GM12875 (cell line): ENCODE data around the gene ATP2A2.

ENCODE experiments used
- H3K4me3 ChIP-seq: one replicate; pipeline ENCODE4 v1.5.1; 2011; ENCODE audit warnings: low read depth, low read length, control low read depth
- CTCF ChIP-seq: IDR thresholded peaks from 2 replicates; pipeline ENCODE4 v1.5.1; 2011; ENCODE audit warnings: low read depth, mild to moderate bottlenecking, control low read depth, inconsistent platforms, low read length, moderate library complexity, borderline replicate concordance; ENCODE audit not compliant: insufficient read depth

The ATP2A2 gene

DNA sequence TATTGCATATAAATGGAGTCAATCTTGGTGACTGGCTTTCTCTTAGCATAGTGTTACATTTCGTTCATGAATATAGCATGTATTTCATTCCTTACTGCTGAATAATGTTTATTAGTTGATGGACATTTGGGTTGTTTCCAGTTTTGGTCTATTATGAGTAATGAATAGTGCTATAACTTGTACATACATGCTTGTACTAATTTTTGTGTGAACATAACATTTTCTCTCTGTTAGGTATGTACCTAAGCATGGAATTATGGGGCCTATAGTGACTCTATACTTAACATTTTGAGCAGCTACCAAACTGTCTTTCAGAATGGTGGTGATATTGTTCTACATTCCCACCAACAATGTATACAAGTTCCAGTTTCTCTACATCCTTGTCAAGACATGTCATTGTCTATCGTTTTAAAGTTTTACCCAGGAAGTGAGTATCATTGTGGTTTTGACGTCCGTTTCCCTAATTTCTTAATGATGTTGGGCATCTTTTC lies 23.1 kb downstream of the ATP2A2 start:
- TF ChIP-seq CTCF, result no peak

GRCh38 chr12:110307372-110307771 lies 26.3 kb downstream of the ATP2A2 start:
- no peak for TF ChIP-seq CTCF
- H3K4me3 ChIP-seq, result no peak overlapping the region

More for the DNA sequence above, 23.1 kb downstream of the ATP2A2 start:
- no peak overlapping the region for H3K4me3 ChIP-seq

GRCh38 chr12:110310763-110311162 lies 29.7 kb downstream of the ATP2A2 start:
- no peak overlapping the region for H3K4me3 ChIP-seq
- TF ChIP-seq CTCF, result no peak

DNA sequence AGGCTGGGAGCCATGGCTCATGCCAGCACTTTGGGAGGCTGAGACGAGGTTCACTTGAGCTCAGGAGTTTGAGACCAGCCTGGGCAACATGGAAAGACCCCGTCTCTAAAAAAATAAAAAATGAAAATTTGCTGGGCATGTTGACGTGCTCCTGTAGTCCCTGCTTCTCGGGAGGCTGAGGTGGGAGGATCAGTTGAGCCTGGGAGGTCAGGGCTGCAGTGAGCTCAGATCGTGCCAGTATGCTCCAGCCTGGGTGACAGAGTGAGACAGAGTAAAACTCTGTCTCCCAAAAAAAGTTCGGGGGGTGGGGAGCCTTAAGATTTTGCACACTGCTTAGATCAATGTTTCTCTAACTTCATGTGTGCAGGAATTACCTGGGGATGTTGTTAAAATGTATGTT lies 30.9 kb downstream of the ATP2A2 start:
- no peak overlapping the region for H3K4me3 ChIP-seq
- TF ChIP-seq CTCF, result no peak

- TF ChIP-seq CTCF, result no peak
- H3K4me3 ChIP-seq, result no peak overlapping the region
Observed at GRCh38 chr12:110312581-110313360, 31.7 kb downstream of the ATP2A2 start.

DNA sequence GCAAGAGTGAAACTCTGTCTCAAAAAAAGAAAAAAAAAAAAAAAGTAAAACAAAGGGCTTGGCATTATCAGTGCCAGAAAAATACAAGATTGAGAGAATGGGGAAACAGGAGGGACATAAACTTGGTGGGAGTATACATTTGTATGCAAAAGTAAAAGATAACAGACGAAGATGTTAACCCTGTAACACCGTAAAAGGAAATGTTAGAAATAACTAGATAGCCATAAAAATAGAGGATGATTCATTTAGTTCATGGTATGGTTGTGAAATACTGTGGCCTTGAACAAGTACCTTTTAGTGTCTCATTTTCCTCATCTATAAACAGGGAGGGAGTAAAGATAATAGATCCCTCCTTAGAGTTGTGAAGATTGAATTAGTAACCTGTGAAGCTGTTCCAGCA lies 33.3 kb downstream of the ATP2A2 start:
- H3K4me3 ChIP-seq, result no peak overlapping the region
- no peak for TF ChIP-seq CTCF

- TF ChIP-seq CTCF, result no peak
- H3K4me3 ChIP-seq, result no peak overlapping the region
Observed at GRCh38 chr12:110316861-110317260, 35.8 kb downstream of the ATP2A2 start.
